ENCODE measurements around the gene NTRK3. TPM values are rescaled to one million over a fixed set of nuclear protein-coding genes. Genes with fewer than 3 reads are reported as not detected.

Gene NTRK3
- total and polyA plus RNA-seq, 3 donors from 2014 or later: 10.7 to 40.6 (median 24.6) TPM

- no peak overlapping the region for H3K27ac ChIP-seq
- no peak for DNase-seq
- WGBS, 2 donors: 79 to 91% methylated on average over 7 of the region's 7 CpGs
- H3K27me3 ChIP-seq: no peaks in the 10 kb centered on the region
- no peak for TF ChIP-seq CTCF (IDR thresholded peaks at IDR 0.05)
- TF ChIP-seq POLR2A (IDR thresholded peaks at IDR 0.05): no peak
- H3K36me3 ChIP-seq (ENCODE audit: low read depth, missing control alignments): no peaks in the 10 kb centered on the region
- no peaks in the 10 kb centered on the region for H3K4me1 ChIP-seq
- intact Hi-C loops (cut with DNase I; ENCODE audit: low total_unique reads): no loop called here
- H3K9me3 ChIP-seq: no peaks in the 10 kb centered on the region
- no peak overlapping the region for H3K4me3 ChIP-seq
These were observed 111.5 kb downstream of the NTRK3 start for GRCh38 chr15:88144921-88145653.

- intact Hi-C loops (cut with DNase I; ENCODE audit: low total_unique reads): no loop called here
- no peaks in the 10 kb centered on the region for H3K9me3 ChIP-seq
- H3K27ac ChIP-seq: no peak overlapping the region
- TF ChIP-seq CTCF (IDR thresholded peaks at IDR 0.05) (no peak), POLR2A (IDR thresholded peaks at IDR 0.05) (no peak)
- no peak for DNase-seq
- WGBS, 2 donors: 88 to 94% methylated on average over 5 to 6 of the region's 6 CpGs
- no peak overlapping the region for H3K4me3 ChIP-seq
- H3K36me3 ChIP-seq (ENCODE audit: low read depth, missing control alignments): no peaks in the 10 kb centered on the region
- H3K27me3 ChIP-seq: no peaks in the 10 kb centered on the region
- no peaks in the 10 kb centered on the region for H3K4me1 ChIP-seq
These were observed 114.4 kb downstream of the NTRK3 start for GRCh38 chr15:88142121-88142520.

GRCh38 chr15:88141269-88141889, 115.2 kb downstream of the NTRK3 start:
- no peak overlapping the region for H3K4me3 ChIP-seq
- H3K27me3 ChIP-seq: no peaks in the 10 kb centered on the region
- intact Hi-C loops (cut with DNase I; ENCODE audit: low total_unique reads): no loop called here
- WGBS, 2 donors: 96 to 98% methylated on average over 6 of the region's 6 CpGs
- H3K9me3 ChIP-seq: no peaks in the 10 kb centered on the region
- H3K4me1 ChIP-seq: no peaks in the 10 kb centered on the region
- no peaks in the 10 kb centered on the region for H3K36me3 ChIP-seq (ENCODE audit: low read depth, missing control alignments)
- TF ChIP-seq POLR2A (IDR thresholded peaks at IDR 0.05) (no peak), CTCF (IDR thresholded peaks at IDR 0.05) (no peak)
- H3K27ac ChIP-seq: no peak overlapping the region
- DNase-seq: no peak

- TF ChIP-seq POLR2A (IDR thresholded peaks at IDR 0.05) (no peak), CTCF (IDR thresholded peaks at IDR 0.05) (no peak)
- no peaks in the 10 kb centered on the region for H3K36me3 ChIP-seq (ENCODE audit: low read depth, missing control alignments)
- no peaks in the 10 kb centered on the region for H3K4me1 ChIP-seq
- no peaks in the 10 kb centered on the region for H3K27me3 ChIP-seq
- WGBS, 2 donors: 79 to 86% methylated on average over 4 of the region's 4 CpGs
- no peak overlapping the region for H3K27ac ChIP-seq
- intact Hi-C loops (cut with DNase I; ENCODE audit: low total_unique reads): no loop called here
- H3K9me3 ChIP-seq: no peaks in the 10 kb centered on the region
- DNase-seq: no peak
- H3K4me3 ChIP-seq: no peak overlapping the region
These were observed 116.1 kb downstream of the NTRK3 start for GRCh38 chr15:88140398-88140797.

Measured in testis (tissue), 3 donors.